ENCODE measurements around the gene WNK3. TPM values are rescaled to one million over a fixed set of nuclear protein-coding genes. Genes with fewer than 3 reads are reported as not detected.

The WNK3 gene
- total and polyA plus RNA-seq, 2 of the 13 experiments (the other 11 are each of a cell fraction or from before 2014, with no cell fraction given): 0.12 to 0.62 TPM

Small RNA genes lying within 50 kb of the gene (small RNA-seq; reads per million reads assigned to genes)
- gene AL589872.1 (ENCODE audit: insufficient read depth in 2 of 3, insufficient read length in 3 of 3, low read depth in 2 of 3, low replicate concordance in 1 of 3): 0 reads per million in 3 experiments
- 0 to 0.10 (median 0) reads per million in 3 experiments for gene RNU6-434P (ENCODE audit: insufficient read depth in 2 of 3, insufficient read length in 3 of 3, low read depth in 2 of 3, low replicate concordance in 1 of 3)

Other genes with a start within 250 kb of the WNK3 start
- gene FAM120C, start 174.8 kb downstream of the WNK3 start, total RNA-seq (2016; rRNA removed; fragmentation: Illumina TruSeq; extraction: Trizol): 7.4 and 7.5 TPM in 2 replicates
- 4.6 and 6.4 TPM in 2 replicates for gene FAM120C, start 174.8 kb downstream of the WNK3 start, polyA plus RNA-seq (2011; rRNA removed)
- 31.6 and 35.5 TPM in 2 replicates for gene TSR2, start 82.4 kb upstream of the WNK3 start, total RNA-seq (2016; rRNA removed; fragmentation: Illumina TruSeq; extraction: Trizol)
- 9.5 and 10.9 TPM in 2 replicates for gene TSR2, start 82.4 kb upstream of the WNK3 start, polyA plus RNA-seq (2011; rRNA removed)
- 0.59 and 0.62 TPM in 2 replicates for gene FGD1, start 138.2 kb upstream of the WNK3 start, total RNA-seq (2016; rRNA removed; fragmentation: Illumina TruSeq; extraction: Trizol)
- 0.36 and 0.42 TPM in 2 replicates for gene FGD1, start 138.2 kb upstream of the WNK3 start, polyA plus RNA-seq (2011; rRNA removed)
- 32.6 and 51.2 TPM in 2 replicates for gene GNL3L, start 172.2 kb upstream of the WNK3 start, total RNA-seq (2016; rRNA removed; fragmentation: Illumina TruSeq; extraction: Trizol)
- 12.1 and 12.9 TPM in 2 replicates for gene GNL3L, start 172.2 kb upstream of the WNK3 start, polyA plus RNA-seq (2011; rRNA removed)